GM21528 (cell line): ENCODE results near the gene OR2AE1.

Experiments
- ATAC-seq: cut with Tn5 transposase; IDR thresholded peaks from one replicate; pipeline ENCODE4 v1.9.1; 2021; ENCODE audit warnings: mild to moderate bottlenecking, moderate library complexity; ENCODE audit not compliant: unreplicated experiment, low FRiP score

The OR2AE1 gene

DNA sequence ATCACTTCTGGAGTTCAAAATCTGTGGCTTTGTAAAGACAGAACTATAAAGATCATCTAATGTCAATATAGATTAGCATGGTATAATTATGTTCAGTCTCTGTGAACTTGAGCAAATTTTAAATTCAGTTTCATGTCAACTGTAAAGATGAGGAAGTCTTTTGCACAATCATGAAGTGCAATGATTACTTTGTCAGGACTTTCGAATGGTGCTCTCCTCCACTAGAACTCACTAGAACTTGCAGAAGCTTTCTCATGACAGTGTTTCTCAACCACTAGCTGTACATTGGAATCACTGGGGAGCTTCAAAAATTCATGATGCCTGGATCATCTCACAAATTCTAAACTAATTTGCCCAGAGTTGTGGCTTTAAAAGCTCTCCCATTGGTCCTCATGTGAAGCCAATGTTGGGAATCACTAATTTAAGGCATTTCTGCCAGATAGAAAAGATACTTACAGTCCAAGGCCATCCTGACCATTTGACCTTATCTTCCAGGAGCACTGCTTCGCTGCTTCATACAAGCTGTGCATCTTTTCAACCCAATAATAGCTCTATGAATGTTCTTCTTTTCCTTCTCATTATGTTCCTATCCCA is 12.9 kb downstream of the OR2AE1 start:
- no peak for ATAC-seq

DNA sequence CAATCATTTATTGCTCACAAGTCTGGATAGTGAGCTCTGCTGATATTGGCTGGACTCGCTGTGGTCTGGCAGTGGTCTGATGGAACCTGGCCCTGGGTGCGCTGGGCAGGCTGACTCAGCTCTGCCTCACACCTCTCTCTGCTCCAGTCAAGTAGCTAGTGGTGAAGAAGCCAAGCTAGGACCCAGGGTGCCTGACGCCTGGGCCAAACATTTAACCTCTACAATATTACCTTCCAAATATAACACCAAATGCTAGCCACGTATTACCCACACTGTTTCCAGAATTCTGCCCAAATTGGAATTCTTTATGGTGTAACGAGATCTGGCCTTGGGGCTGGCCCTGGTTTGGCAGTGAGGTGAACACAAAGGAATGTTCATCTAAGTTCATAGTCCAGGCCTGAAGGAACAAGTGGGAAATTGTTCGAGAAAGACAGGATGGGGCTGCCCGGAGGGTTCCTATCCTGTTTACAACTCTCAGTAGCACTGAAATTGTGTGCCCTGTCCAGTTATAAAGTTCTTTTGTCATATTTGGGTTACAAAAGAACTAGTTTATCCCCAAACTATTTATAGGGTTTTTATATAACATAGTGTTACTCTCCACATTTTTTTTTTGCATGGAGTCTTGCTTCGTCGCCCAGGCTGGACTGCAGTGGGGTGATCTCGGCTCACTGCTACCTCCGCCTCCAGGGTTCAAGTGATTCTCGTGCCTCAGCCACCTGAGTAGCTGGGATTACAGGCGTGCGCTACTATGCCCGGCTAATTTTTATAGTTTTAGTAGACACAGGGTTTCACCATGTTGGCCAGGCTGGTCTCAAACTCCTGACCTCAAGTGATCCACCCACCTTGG is 16.3 kb downstream of the OR2AE1 start:
- no peak for ATAC-seq

GRCh38 chr7:99855236-99855635 is 21.6 kb downstream of the OR2AE1 start:
- ATAC-seq, result no peak

- ATAC-seq, result no peak
These were observed 28.2 kb downstream of the OR2AE1 start for GRCh38 chr7:99848420-99849216.

GRCh38 chr7:99844328-99844727 is 32.5 kb downstream of the OR2AE1 start:
- no peak for ATAC-seq

DNA sequence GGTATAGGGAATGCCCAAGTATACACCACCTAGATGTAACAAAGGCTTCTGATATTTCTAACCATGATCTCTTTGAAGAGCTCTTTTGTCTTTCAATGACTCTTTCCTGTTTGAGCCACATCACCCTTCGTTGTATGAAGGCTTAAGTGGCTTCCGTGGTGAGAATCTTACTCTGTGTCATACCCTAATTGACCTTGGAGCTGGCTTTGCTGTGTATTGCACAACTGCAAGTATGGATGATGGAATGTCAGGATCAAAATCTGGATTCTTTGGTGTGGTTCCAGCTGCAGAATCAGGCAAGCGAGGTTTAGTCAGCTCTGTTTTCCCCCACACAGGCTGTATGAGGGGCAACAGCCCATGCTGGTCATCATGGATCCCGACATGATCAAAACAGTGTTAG is 33.0 kb downstream of the OR2AE1 start:
- no peak for ATAC-seq

- ATAC-seq, result no peak
These were observed 33.9 kb downstream of the OR2AE1 start for GRCh38 chr7:99842926-99843325.

GRCh38 chr7:99840136-99840869 is 36.5 kb downstream of the OR2AE1 start:
- ATAC-seq, result no peak

- no peak for ATAC-seq
These were observed 37.4 kb downstream of the OR2AE1 start for GRCh38 chr7:99839287-99840021.

GRCh38 chr7:99837649-99838361 is 39.0 kb downstream of the OR2AE1 start:
- ATAC-seq, result no peak

GRCh38 chr7:99835189-99835588 is 41.6 kb downstream of the OR2AE1 start:
- ATAC-seq, result no peak

DNA sequence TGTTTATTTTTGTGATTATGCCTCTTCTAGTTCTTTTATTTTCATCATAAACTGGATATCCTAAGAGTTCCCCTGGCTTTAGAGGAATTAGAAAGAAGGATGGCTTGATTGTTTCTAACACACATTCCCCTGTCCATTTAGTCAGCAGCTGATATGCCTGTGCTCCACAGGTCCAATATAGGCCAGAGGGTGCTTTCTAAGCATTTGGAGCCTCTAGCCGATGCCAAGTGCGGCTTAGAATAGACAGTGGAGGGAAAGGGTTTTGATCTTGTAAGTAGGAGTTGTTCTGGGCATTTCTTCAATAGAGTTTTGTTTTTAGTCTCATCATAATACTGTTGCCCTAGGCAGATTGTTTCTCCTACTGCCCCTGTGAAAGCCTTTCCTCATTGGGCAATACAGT is 42.5 kb downstream of the OR2AE1 start:
- ATAC-seq, result no peak

GRCh38 chr7:99833289-99833877 is 43.5 kb downstream of the OR2AE1 start:
- ATAC-seq, result no peak

DNA sequence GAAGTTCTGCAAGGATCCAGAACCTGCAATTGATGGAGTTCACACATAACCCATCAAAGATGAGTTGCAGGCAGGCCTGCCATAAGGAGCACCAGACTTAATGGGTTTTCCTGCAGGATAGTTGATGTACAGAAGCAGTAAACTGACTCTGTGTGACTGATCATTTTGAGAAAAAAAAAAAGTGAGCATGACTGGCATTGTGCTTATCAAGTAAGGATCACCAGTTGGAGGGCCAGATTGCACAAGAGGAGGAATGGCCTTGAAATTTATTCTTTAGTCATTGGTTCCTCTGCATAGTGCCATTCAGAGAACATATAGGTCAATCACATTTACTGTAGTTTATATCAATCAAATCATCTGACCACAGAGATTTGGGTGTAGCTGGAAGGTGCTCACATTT is 45.2 kb downstream of the OR2AE1 start:
- ATAC-seq, result no peak

GRCh38 chr7:99829524-99830160 is 47.2 kb downstream of the OR2AE1 start:
- no peak for ATAC-seq

DNA sequence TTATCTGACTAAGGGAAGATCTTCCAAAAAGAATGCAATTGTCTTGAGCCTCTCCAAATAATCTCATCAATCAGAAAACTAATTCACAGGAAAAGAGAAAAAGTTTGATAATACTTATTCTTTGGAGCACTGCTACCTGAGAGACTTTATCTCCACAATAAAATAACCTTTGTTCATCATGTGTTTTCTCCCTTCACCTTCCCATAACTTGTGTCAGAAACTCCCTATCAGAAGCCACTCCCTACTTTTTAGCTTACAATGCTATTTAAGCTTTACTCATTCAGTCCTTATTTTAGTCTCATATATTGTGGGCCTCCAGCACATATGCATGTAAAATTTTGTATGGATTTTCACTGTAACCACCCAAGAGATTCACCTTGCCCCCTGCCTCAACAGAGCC is 48.0 kb downstream of the OR2AE1 start:
- no peak for ATAC-seq

DNA sequence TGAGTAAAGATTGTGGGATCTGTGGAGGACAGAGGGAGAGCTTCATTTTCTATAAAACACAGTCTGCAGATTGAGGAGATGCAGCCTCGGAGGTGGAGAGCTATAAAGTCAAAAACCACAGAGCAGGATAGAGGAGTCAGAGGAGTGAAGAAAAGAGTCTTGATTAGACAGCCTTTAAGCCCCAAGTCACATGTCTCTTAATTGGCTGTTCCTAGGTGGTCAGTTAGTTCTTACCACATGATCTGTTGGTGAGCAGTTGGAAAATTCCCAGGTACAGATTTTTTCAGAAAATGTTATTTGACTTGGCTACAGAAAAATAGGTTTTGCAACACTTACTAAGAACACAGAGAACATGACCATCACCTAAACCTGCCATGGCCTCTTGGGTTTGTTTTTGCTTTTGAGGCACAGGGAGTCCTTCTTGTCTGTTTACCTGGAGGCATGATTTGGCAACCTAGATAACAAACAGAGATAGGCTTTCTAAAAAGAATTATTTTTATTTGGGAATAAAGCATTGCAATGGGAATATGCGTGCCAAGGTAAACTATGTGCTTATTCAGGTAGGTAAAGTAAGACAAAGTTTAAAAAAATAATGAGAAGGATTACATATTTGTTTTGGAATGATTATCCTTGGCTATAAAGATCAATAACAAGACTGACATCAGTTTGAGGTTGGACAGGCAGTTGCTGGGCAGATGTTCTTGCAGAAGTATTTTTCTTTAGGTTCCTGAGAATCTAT is 49.6 kb downstream of the OR2AE1 start:
- no peak for ATAC-seq
